Measurements from ENCODE around the gene FHAD1.

- no peak for TF ChIP-seq EZH2 (IDR thresholded peaks at IDR 0.05; ENCODE audit: borderline replicate concordance, low read depth, low read length, poor library complexity, severe bottlenecking)
- no peak for TF ChIP-seq CTCF (conservative IDR thresholded peaks at IDR 0.05; ENCODE audit: low read depth, low read length)
These were observed 32.5 kb upstream of the FHAD1 start for GRCh38 chr1:15214527-15214926.
